ENCODE measurements around the gene PRG2.
A peak's percentile ranks its signal among the peaks of the same experiment; 100 is the strongest.

The PRG2 gene

DNA sequence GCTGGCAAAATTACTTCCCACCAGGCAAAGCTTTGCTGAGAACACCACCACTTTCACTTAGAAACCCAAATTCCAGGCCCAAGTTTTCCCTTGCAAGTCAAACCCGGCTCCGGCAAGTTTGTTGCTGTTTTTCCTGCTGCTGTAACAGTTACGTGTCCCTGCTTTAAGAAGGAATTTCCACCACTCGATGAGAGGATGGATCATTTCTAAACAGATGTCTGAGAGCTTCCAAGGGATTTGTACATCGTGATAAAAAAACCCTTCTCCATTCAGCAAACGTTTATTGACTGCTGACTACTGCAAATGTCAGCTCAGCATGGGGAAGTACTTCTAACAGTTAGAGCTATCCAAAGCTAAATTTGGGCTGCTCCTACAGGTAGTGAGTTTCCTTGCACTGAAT is 32.6 kb downstream of the PRG2 start:
- no peak for DNase-seq
- intact Hi-C loops (cut with DNase I) = no loop called here

DNA sequence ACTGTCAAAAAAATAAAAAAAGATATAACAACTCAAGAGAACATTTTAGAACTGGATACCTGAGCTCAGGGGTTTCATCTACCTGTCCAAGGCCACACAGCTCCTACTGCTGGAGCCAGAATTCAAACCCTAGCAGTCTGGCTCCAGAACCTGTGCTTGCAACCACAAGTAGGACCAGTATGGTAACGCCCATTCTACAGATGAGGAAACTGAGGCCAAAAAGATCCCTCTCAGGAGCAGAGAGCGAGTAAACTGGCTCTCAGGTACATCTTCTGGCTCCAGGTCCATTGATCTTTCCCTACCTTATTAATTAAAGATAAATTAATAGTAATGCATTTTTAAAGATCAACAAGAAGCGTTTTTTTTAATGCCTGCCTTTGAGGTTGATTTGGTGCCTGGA is 33.1 kb downstream of the PRG2 start:
- DNase-seq = no peak
- intact Hi-C loops (cut with DNase I) = no loop called here

DNA sequence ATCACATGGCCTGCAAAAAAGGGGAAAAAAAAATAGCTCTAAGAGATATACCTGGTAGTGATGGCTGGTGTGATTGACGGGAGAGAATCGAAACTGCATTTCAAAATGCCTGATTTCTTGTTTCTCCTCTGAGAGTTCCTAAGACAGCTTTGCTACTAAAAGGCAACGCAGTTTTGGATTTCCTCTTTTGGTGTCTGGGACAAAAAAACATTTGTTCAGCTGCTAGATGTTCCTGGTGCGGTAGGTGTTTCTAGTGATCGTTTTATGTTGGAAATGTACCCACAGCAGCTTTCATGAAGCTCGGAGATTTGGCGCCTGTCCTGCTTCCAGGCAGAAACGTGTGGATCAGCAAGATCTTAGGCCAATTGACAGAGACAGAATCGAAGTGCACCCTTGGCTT is 34.2 kb downstream of the PRG2 start:
- no peak for DNase-seq
- intact Hi-C loops (cut with DNase I) = no loop called here

DNA sequence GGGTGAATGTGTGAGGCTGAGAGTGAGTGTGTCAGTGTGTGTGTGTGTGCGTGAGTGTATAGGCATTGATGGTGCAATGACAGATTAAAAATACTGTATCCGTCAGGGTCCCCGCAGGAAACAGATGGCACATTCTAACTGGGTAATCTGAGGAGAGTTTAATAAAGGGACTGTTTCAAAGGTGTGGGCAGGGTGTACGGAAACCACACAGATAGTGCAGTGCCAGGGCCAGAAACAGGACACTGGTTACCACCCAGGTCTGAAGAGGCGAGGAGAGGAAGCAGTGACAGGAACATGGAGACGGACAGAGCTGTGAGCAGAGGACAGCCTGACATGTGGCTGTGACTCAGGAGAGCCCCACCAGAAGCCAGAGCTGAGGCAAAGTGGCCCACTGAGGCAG is 35.8 kb downstream of the PRG2 start:
- no peak for DNase-seq
- intact Hi-C loops (cut with DNase I) = no loop called here

- no peak for DNase-seq
- intact Hi-C loops (cut with DNase I) = no loop called here
Measured at GRCh38 chr11:57353852-57354251, 36.6 kb downstream of the PRG2 start.

DNA sequence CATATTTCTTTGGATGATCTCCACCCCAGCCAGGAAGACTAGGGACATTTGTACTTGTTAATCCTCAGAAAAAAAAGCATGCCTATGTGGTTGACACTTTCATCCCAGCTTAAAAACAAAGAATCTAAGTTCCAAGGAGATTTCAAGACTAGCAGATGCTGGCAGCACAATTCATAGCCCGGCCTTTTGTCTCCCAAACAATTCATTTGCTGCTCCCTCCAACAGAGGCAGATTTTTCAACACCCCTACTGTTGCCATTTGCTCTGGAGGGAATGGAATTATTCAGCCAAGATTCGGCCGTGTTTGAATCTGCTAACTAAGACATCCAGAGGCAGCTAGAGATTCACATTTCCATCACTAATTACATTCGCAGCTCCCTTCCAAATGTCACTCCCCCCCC is 37.0 kb downstream of the PRG2 start:
- DNase-seq = no peak
- intact Hi-C loops (cut with DNase I) = no loop called here

DNA sequence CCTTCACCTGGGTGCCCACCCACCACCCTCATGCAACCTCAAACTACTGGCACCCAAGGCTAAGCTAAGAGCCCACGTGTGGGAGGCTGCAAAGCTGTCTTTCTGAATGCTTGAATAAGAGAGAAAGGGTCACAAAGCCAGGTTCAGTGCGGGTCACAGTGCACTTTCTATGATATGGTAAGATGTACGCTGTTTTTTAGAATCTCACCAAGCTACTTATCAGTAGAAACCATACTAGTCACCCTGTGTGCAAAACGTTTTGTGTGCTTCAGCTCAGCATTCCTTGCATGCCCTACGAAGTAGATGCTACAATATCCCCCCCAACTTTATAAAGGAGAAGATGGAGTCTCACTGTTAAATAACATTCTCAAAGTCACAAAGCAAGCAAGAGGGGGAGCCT is 37.4 kb downstream of the PRG2 start:
- intact Hi-C loops (cut with DNase I) = no loop called here
- no peak for DNase-seq

GRCh38 chr11:57349491-57350274 is 40.8 kb downstream of the PRG2 start:
- DNase-seq = peak in 41 of 42 donors; percentile 38 to 89 (median 72)
- intact Hi-C loops (cut with DNase I) = loop anchor here (5.0 kb wide), 1 partner anchor 178 kb away; no protein-coding TSS in a partner anchor

DNA sequence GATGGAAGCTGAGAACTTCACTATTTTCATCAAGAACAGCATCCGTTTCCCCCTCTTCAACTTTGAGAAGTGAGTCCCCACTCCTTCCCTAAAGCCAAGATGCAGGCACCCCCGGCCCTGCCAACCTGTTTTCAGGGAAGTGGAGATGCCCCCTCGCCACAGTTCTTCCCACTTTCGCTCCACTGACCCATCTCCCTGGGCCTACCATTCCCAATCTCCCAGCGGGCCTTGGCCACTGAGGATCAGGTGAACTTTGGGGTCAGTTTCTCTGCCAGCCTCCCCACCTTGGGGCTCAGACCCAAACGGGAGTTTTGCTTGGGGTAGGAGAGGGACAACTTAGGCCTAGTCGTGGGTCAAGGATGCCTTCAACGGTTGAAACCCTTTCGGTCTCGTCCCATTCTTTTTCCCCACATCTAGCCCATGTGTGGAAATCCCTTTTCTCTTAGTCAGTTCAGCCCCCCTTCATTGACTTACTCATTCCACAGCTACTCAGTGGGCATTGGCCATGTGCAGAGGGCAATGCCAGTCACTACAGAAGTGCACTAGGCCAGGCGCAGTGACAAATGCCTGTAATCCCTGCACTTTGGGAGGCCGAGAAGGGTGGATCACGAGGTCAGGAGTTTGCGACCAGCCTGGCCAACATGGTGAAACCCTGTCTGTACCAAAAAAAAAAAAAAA is 41.7 kb downstream of the PRG2 start:
- intact Hi-C loops (cut with DNase I) = loop anchor here (5.0 kb wide), 1 partner anchor 179 kb away; no protein-coding TSS in a partner anchor
- no peak for DNase-seq

DNA sequence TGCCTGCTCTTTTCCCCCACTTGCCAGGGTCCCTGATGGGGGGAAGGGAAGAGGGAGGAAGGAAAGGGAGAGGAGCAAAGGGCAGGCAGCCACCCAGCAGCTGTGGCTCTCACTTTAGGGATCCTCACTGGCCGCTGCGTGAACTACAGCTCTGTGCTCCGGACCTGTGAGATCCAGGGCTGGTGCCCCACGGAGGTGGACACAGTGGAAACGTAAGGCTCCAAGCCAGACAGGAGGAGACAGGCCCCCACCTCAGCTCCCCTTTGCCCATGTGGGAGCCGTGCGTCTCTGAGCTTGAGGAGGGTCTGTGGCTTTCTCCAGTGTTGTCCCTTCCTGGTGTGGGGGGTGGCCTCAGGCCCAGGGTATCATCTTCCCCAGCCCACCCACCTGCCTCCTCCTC is 42.4 kb downstream of the PRG2 start:
- DNase-seq = no peak
- intact Hi-C loops (cut with DNase I) = loop anchor here (5.0 kb wide), 1 partner anchor 179 kb away; no protein-coding TSS in a partner anchor

DNA sequence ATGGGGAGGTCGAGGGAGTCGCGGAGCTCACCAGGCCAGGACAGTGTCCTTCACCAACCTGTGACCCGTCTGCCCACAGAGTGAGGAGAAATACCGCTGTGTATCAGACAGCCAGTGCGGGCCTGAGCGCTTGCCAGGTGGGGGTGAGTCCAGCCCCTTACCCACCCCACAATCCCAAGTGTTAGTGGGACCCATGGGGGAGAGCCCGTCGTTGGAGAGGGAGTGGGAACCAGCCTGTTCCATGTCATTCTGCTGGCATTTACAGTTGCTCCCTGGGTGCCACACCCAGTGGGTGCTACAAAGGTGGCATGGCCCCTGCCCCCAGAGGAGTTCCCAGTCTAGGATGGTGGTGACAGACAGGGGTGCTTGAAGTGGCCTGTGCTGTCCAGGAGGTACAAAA is 43.1 kb downstream of the PRG2 start:
- DNase-seq = no peak
- intact Hi-C loops (cut with DNase I) = loop anchor here (5.0 kb wide), 1 partner anchor 180 kb away; no protein-coding TSS in a partner anchor

- intact Hi-C loops (cut with DNase I) = loop anchor here (5.0 kb wide), 1 partner anchor 182 kb away; no protein-coding TSS in a partner anchor
- DNase-seq = peak; percentile 58 to 92 (median 80)
Measured at GRCh38 chr11:57345555-57346211, 44.8 kb downstream of the PRG2 start.

- intact Hi-C loops (cut with DNase I) = loop anchor here (5.0 kb wide), 1 partner anchor 182 kb away; no protein-coding TSS in a partner anchor
- DNase-seq = no peak
Measured at GRCh38 chr11:57344826-57345225, 45.6 kb downstream of the PRG2 start.

DNA sequence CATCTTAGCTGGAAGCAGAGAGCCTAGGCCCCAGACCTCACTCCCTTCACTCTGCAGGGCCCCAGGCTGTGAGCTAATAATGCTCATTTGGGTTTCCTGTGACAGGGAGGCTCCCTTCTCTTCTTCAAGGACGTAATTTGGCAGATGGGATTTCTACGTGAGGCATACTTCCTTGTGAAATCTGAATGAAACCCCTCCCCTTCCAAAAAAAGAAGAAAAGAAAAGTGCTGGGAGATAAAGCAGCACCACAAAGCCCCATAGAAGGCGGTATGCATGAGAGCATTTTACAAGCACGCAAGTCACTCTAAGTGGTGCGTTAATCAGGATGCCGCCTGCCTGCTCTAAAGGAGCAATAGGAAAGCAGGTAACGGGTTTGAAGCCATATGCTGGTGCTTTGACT is 46.6 kb downstream of the PRG2 start:
- intact Hi-C loops (cut with DNase I) = no loop called here
- DNase-seq = no peak

- intact Hi-C loops (cut with DNase I) = no loop called here
- no peak for DNase-seq
Measured at GRCh38 chr11:57342702-57343101, 47.7 kb downstream of the PRG2 start.

DNA sequence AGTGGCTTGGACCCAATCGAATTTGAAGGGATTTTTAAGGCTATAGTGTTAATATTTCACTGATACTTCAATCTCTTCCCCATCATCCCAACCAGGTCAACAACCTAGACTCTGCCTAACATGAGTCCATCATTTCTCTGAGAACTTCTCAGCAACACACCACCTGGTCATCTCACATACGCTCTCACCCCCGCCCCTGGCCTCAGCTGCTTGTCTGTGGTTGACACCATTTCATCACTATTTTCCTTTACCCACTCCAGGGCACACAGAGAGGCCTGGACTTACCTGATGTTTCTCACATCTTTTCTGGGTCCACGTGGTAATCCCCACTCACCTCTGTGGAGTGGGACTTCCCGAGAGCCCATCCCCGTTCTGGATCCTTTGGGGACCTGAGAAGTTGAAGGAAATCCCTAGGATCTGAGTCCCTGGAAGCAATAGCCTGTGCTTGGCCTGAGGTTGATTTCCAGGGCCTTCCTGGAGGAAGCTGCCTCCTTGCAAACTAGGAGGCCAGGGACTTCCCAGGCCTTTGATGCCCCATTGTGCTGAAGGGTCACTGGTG is 49.1 kb downstream of the PRG2 start:
- DNase-seq = no peak

GRCh38 chr11:57340039-57340615 is 50.3 kb downstream of the PRG2 start:
- intact Hi-C loops (cut with DNase I) = no loop called here

More for the DNA sequence above, 49.1 kb downstream of the PRG2 start:
- intact Hi-C loops (cut with DNase I) = no loop called here

GRCh38 chr11:57339328-57339727 is 51.1 kb downstream of the PRG2 start:
- no peak for DNase-seq
- intact Hi-C loops (cut with DNase I) = loop anchor here (5.0 kb wide), 2 partner anchors 193 to 308 kb away; partner anchors contain the start of genes TIMM10 and YPEL4

More at GRCh38 chr11:57340039-57340615, 50.3 kb downstream of the PRG2 start:
- DNase-seq = no peak

DNA sequence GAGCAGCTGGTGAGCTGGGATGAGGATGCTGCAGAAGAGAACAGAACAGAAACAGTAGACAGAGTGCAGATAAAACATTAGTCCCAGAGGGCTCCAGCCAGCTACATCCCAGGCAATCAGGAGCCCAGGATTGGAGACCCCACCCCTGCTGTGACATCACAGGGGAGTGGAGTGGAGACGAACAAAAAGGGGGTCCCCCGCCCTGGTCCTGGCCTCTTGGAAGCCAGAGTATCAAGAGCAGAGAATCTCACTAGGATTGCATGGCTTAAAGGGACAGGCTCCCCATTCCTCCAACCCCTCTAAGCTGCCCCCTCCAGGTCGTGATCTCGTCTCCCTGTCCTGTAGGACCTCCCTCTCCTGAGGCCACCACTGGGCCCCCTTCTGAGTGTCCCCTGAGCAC is 52.3 kb downstream of the PRG2 start, which contains the start of gene P2RX3:
Gene P2RX3, plus strand, starts transcription at position 211 of the 400 bp plus-strand sequence. CDS start 199 bp downstream, outside the sequence.
- intact Hi-C loops (cut with DNase I) = loop anchor here (5.0 kb wide), 2 partner anchors 194 to 309 kb away; partner anchors contain the start of genes TIMM10 and YPEL4
- DNase-seq = no peak

Data from head of caudate nucleus (tissue), 42 donors.